Osteocyte (in vitro differentiated cells): ENCODE results near the gene MED8. TPM values are rescaled to one million over a fixed set of nuclear protein-coding genes. Genes with fewer than 3 reads are reported as not detected.
"Not testable (repeated sequence)": the region's sequence is repeated elsewhere in the genome, so short reads cannot be mapped to it uniquely, and the experiment has no call there.

ENCODE experiments used
- DNase-seq: peaks from one replicate; pipeline ENCODE4 v3.0.0; 2021; ENCODE audit warnings: mixed read lengths; ENCODE audit not compliant: unreplicated experiment; ENCODE audit errors: extremely low spot score
- H3K27ac Mint-ChIP-seq: one replicate; pipeline ENCODE4 v1.8.0; 2021; ENCODE audit warnings: mild to moderate bottlenecking, mixed read lengths; ENCODE audit not compliant: unreplicated experiment
- H3K27me3 Mint-ChIP-seq: one replicate; pipeline ENCODE4 v1.8.0; 2021; ENCODE audit warnings: mixed read lengths; ENCODE audit not compliant: unreplicated experiment
- H3K36me3 Mint-ChIP-seq: one replicate; pipeline ENCODE4 v1.8.0; 2021; ENCODE audit warnings: mixed read lengths; ENCODE audit not compliant: unreplicated experiment
- H3K4me1 Mint-ChIP-seq: one replicate; pipeline ENCODE4 v1.8.0; 2021; ENCODE audit warnings: mixed read lengths; ENCODE audit not compliant: unreplicated experiment
- H3K4me3 Mint-ChIP-seq: one replicate; pipeline ENCODE4 v1.8.0; 2021; ENCODE audit warnings: mild to moderate bottlenecking, moderate library complexity, mixed read lengths; ENCODE audit not compliant: unreplicated experiment
- H3K9me3 Mint-ChIP-seq: one replicate; pipeline ENCODE4 v1.8.0; 2021; ENCODE audit warnings: mixed read lengths; ENCODE audit not compliant: unreplicated experiment
- total RNA-seq: library from RNA; stranded (reverse); gene quantifications from 2 replicates; pipeline ENCODE4 v1.2.1, GENCODE V29; 2021
- TF ChIP-seq, protein P1 (sequence below): fragments of 200-600 bp; sonication (generic); IDR thresholded peaks from 2 replicates; pipeline ENCODE4 v1.5.0; 2021; ENCODE audit warnings: antibody characterized with exemption, mild to moderate bottlenecking, moderate library complexity

MED8 gene
- total RNA-seq, 1 donor from 2014 or later = 40.4 TPM

- Mint-ChIP-seq H3K27me3 (no peaks in the 10 kb centered on the region), H3K4me3 (no peak overlapping the region), H3K4me1 (no peaks in the 10 kb centered on the region), H3K36me3 (peaks cover 51% of the 10 kb centered on the region), H3K27ac (no peak overlapping the region), H3K9me3 (no peaks in the 10 kb centered on the region)
- DNase-seq = no peak
- TF ChIP-seq, protein P1, sequence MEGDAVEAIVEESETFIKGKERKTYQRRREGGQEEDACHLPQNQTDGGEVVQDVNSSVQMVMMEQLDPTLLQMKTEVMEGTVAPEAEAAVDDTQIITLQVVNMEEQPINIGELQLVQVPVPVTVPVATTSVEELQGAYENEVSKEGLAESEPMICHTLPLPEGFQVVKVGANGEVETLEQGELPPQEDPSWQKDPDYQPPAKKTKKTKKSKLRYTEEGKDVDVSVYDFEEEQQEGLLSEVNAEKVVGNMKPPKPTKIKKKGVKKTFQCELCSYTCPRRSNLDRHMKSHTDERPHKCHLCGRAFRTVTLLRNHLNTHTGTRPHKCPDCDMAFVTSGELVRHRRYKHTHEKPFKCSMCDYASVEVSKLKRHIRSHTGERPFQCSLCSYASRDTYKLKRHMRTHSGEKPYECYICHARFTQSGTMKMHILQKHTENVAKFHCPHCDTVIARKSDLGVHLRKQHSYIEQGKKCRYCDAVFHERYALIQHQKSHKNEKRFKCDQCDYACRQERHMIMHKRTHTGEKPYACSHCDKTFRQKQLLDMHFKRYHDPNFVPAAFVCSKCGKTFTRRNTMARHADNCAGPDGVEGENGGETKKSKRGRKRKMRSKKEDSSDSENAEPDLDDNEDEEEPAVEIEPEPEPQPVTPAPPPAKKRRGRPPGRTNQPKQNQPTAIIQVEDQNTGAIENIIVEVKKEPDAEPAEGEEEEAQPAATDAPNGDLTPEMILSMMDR = no peak
Observed at GRCh38 chr1:43405219-43405875, 15.7 kb upstream of the MED8 start.

- no peak for DNase-seq
- H3K9me3 Mint-ChIP-seq = no peaks in the 10 kb centered on the region
- no peaks in the 10 kb centered on the region for H3K27me3 Mint-ChIP-seq
- peaks cover 43% of the 10 kb centered on the region for H3K36me3 Mint-ChIP-seq
- H3K4me3 Mint-ChIP-seq = no peak overlapping the region
- TF ChIP-seq, protein P1 = no peak
- H3K27ac Mint-ChIP-seq = no peak overlapping the region
- H3K4me1 Mint-ChIP-seq = no peaks in the 10 kb centered on the region
Observed at GRCh38 chr1:43404353-43404752, 14.8 kb upstream of the MED8 start.

DNA sequence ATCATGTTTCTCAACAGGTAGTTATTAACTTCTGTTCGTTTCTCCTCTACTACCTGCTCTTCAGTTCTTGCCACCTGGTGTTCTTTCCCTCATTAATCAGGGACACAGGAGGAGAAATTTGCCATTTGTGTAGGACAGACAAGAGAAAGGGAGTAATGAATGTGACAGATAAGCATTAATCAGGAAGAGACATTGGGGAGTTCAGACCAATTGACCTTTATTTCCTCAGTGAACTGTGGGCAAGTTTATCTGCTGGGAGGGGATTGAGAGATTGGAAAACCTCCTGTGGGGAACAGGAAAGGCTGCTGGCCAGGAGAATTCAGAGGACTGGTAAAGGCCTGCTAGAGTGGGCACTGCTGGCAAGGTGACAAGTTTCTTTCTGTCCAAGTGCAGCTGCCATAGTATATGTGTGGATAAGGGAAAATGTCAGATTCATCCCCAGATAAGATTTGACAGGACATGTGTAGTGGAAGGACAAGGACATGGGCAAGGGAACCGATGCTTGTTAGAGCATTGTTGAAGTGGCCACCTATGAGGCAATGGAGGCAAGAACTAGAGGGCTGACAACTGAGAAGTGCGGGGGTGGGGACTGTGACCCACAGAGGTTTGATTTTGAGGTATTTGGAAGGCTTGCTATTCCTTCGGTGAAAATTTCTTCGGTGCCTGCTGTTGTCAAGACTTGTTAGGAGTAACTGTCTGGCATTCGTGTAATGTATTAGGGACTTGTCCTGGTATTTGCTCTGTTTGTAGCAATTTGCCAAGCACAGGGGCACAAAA lies 12.7 kb upstream of the MED8 start:
- Mint-ChIP-seq H3K27me3 (no peaks in the 10 kb centered on the region), H3K9me3 (no peaks in the 10 kb centered on the region), H3K4me1 (no peaks in the 10 kb centered on the region), H3K36me3 (peaks cover 34% of the 10 kb centered on the region), H3K27ac (no peak overlapping the region), H3K4me3 (no peak overlapping the region)
- TF ChIP-seq, protein P1 = no peak
- DNase-seq = no peak

DNA sequence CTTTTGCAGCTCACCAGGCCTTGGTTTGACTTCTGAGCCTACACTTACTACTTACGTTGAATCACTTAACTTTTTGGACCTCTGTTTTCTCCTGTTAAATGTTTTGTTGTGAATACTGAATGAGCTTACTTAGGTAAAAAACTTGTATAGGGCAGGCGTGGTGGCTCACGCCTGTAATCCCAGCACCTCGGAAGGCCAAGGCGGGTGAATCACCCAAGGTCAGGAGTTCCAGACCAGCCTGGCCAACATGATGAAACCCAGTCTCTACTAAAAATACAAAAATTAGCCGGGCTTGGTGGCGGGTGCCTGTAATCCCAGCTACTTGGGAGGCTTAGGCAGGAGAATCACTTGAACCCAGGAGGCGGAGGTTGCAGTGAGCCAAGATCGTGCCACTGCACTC lies 10.8 kb upstream of the MED8 start:
- H3K9me3 Mint-ChIP-seq, H3K4me3 Mint-ChIP-seq: not testable (repeated sequence)

GRCh38 chr1:43398227-43398626 lies 8.6 kb upstream of the MED8 start:
- TF ChIP-seq, protein P1 = no peak
- H3K27me3 Mint-ChIP-seq = no peaks in the 10 kb centered on the region
- no peak overlapping the region for H3K27ac Mint-ChIP-seq
- no peaks in the 10 kb centered on the region for H3K9me3 Mint-ChIP-seq
- DNase-seq = no peak
- H3K4me3 Mint-ChIP-seq = no peak overlapping the region
- peaks cover 13% of the 10 kb centered on the region for H3K36me3 Mint-ChIP-seq
- H3K4me1 Mint-ChIP-seq = no peaks in the 10 kb centered on the region

More for the DNA sequence above, 10.8 kb upstream of the MED8 start:
- peaks cover 28% of the 10 kb centered on the region for H3K36me3 Mint-ChIP-seq
- H3K4me1 Mint-ChIP-seq, H3K27ac Mint-ChIP-seq, DNase-seq, H3K27me3 Mint-ChIP-seq: not testable (repeated sequence)
